AG09309 (cell line): ENCODE results near the gene FAM107B.

Source experiments
- DNase-seq: peaks from one replicate; pipeline ENCODE4 v3.0.0-alpha.2; 2010; ENCODE audit warnings: low read depth
- H3K4me3 ChIP-seq: 2 replicates; pipeline ENCODE4 v1.5.1; 2011; ENCODE audit warnings: mild to moderate bottlenecking, low read depth, low read length, moderate library complexity; ENCODE audit not compliant: control insufficient read depth
- CTCF ChIP-seq: IDR thresholded peaks from 2 replicates; pipeline ENCODE4 v1.5.1; 2011; ENCODE audit warnings: mild to moderate bottlenecking, low read depth, low read length, inconsistent platforms; ENCODE audit not compliant: insufficient read depth, control insufficient read depth; ENCODE audit errors: missing control alignments

Gene FAM107B

GRCh38 chr10:14581553-14582321 lies 193.0 kb downstream of the FAM107B start:
- H3K4me3 ChIP-seq, result no peak overlapping the region
- no peak for DNase-seq
- TF ChIP-seq CTCF, result no peak

GRCh38 chr10:14580671-14581332 lies 193.9 kb downstream of the FAM107B start:
- no peak for TF ChIP-seq CTCF
- no peak overlapping the region for H3K4me3 ChIP-seq
- DNase-seq, result no peak

GRCh38 chr10:14579405-14579804 lies 195.3 kb downstream of the FAM107B start:
- DNase-seq, result no peak
- TF ChIP-seq CTCF, result no peak
- H3K4me3 ChIP-seq, result no peak overlapping the region

- no peak overlapping the region for H3K4me3 ChIP-seq
- DNase-seq, result no peak
- no peak for TF ChIP-seq CTCF
Observed at GRCh38 chr10:14578060-14578952, 196.4 kb downstream of the FAM107B start.

- no peak for TF ChIP-seq CTCF
- no peak for DNase-seq
- no peak overlapping the region for H3K4me3 ChIP-seq
Observed at GRCh38 chr10:14574885-14575284, 199.8 kb downstream of the FAM107B start.

- no peak overlapping the region for H3K4me3 ChIP-seq
- no peak for DNase-seq
- no peak for TF ChIP-seq CTCF
Observed at GRCh38 chr10:14574291-14574690, 200.4 kb downstream of the FAM107B start.
